Immature natural killer cell (primary cell): ENCODE measurements around the gene RPUSD1. TPM values are rescaled to one million over a fixed set of nuclear protein-coding genes. Genes with fewer than 3 reads are reported as not detected.
"Not testable (repeated sequence)": the region's sequence is repeated elsewhere in the genome, so short reads cannot be mapped to it uniquely, and the experiment has no call there.

Source experiments
- DNase-seq, 3 donors: peaks; one replicate each; pipeline ENCODE4 v3.0.0; 2022; ENCODE audit warnings: mixed read lengths in 1 of 3
- H3K27ac Mint-ChIP-seq, 6 donors: one replicate each; pipeline ENCODE4 v1.8.0; 2020; ENCODE audit warnings: mixed read lengths in 6 of 6, mild to moderate bottlenecking in 5 of 6, inconsistent platforms in 4 of 6, moderate library complexity in 3 of 6
- H3K27me3 Mint-ChIP-seq, 3 donors: one replicate each; pipeline ENCODE4 v1.8.0; 2020 to 2021; ENCODE audit warnings: low read depth in 3 of 3, mild to moderate bottlenecking in 3 of 3, mixed read lengths in 3 of 3, moderate library complexity in 3 of 3, inconsistent platforms in 1 of 3
- H3K36me3 Mint-ChIP-seq, 3 donors: one replicate each; pipeline ENCODE4 v1.8.0; 2020; ENCODE audit warnings: mixed read lengths in 3 of 3, inconsistent platforms in 2 of 3, mild to moderate bottlenecking in 2 of 3
- H3K4me1 Mint-ChIP-seq, 2 donors: one replicate each; pipeline ENCODE4 v1.8.0; 2020; ENCODE audit warnings: inconsistent platforms in 2 of 2, mild to moderate bottlenecking in 2 of 2, mixed read lengths in 2 of 2, moderate library complexity in 1 of 2
- H3K4me3 Mint-ChIP-seq, 5 donors: one replicate each; pipeline ENCODE4 v1.8.0; 2020; ENCODE audit warnings: mild to moderate bottlenecking in 5 of 5, mixed read lengths in 5 of 5, inconsistent platforms in 3 of 5, moderate library complexity in 3 of 5
- H3K9me3 Mint-ChIP-seq, 6 donors: one replicate each; pipeline ENCODE4 v1.8.0; 2020; ENCODE audit warnings: mild to moderate bottlenecking in 6 of 6, mixed read lengths in 6 of 6, inconsistent platforms in 4 of 6, moderate library complexity in 3 of 6
- polyA plus RNA-seq, 3 donors: library from polyadenylated mRNA; unstranded; fragments of 300-500 nt; fragmentation: Illumina TruSeq; gene quantifications; one replicate each; pipeline ENCODE4 v1.2.3, GENCODE V29; 2021

The RPUSD1 gene
- polyA plus RNA-seq, 3 donors from 2014 or later, result 23.9 to 49.9 (median 27.7) TPM

- Mint-ChIP-seq H3K27me3 (peaks cover 0 to 3% (median 2%) of the 10 kb centered on the region in 3 donors), H3K4me1 (no peaks in the 10 kb centered on the region), H3K36me3 (no peaks in the 10 kb centered on the region), H3K9me3 (no peaks in the 10 kb centered on the region), H3K4me3 (no peak overlapping the region), H3K27ac (no peak overlapping the region)
- DNase-seq, result no peak
Observed at GRCh38 chr16:779561-779960, 8.6 kb downstream of the RPUSD1 start.

- H3K27me3 Mint-ChIP-seq, result peaks cover 0 to 3% (median 2%) of the 10 kb centered on the region in 3 donors
- no peaks in the 10 kb centered on the region for H3K36me3 Mint-ChIP-seq
Observed at GRCh38 chr16:778909-779527, 9.2 kb downstream of the RPUSD1 start.

GRCh38 chr16:778447-778846 lies 9.7 kb downstream of the RPUSD1 start:
- H3K27me3 Mint-ChIP-seq, result peaks cover 0 to 3% (median 2%) of the 10 kb centered on the region in 3 donors
- no peak overlapping the region for H3K27ac Mint-ChIP-seq
- no peaks in the 10 kb centered on the region for H3K36me3 Mint-ChIP-seq
- DNase-seq, result no peak
- H3K4me1 Mint-ChIP-seq, result no peaks in the 10 kb centered on the region
- no peak overlapping the region for H3K4me3 Mint-ChIP-seq
- no peaks in the 10 kb centered on the region for H3K9me3 Mint-ChIP-seq

More at GRCh38 chr16:778909-779527, 9.2 kb downstream of the RPUSD1 start:
- no peak for DNase-seq
- Mint-ChIP-seq H3K27ac (no peak overlapping the region), H3K4me3 (no peak overlapping the region), H3K9me3 (no peaks in the 10 kb centered on the region), H3K4me1 (no peaks in the 10 kb centered on the region)

- no peak for DNase-seq
- Mint-ChIP-seq H3K4me1 (no peaks in the 10 kb centered on the region), H3K9me3 (no peaks in the 10 kb centered on the region), H3K27ac (no peak overlapping the region), H3K27me3 (peaks cover 0 to 3% (median 2%) of the 10 kb centered on the region in 3 donors), H3K4me3 (no peak overlapping the region), H3K36me3 (no peaks in the 10 kb centered on the region)
Observed at GRCh38 chr16:777826-778225, 10.4 kb downstream of the RPUSD1 start.

GRCh38 chr16:776824-777223 lies 11.4 kb downstream of the RPUSD1 start:
- Mint-ChIP-seq H3K27ac (no peak overlapping the region), H3K36me3 (no peaks in the 10 kb centered on the region), H3K4me1 (no peaks in the 10 kb centered on the region), H3K9me3 (no peaks in the 10 kb centered on the region), H3K4me3 (no peak overlapping the region), H3K27me3 (peaks cover 0 to 3% (median 2%) of the 10 kb centered on the region in 3 donors)
- no peak for DNase-seq

- not testable (repeated sequence) for H3K4me1 Mint-ChIP-seq, H3K27ac Mint-ChIP-seq, DNase-seq, H3K4me3 Mint-ChIP-seq, H3K36me3 Mint-ChIP-seq, H3K9me3 Mint-ChIP-seq, H3K27me3 Mint-ChIP-seq
Observed at GRCh38 chr16:776298-776697, 11.9 kb downstream of the RPUSD1 start.

GRCh38 chr16:775236-775796 lies 12.9 kb downstream of the RPUSD1 start:
- H3K4me1 Mint-ChIP-seq, result no peaks in the 10 kb centered on the region
- H3K27ac Mint-ChIP-seq, result no peak overlapping the region
- peaks cover 0 to 3% (median 2%) of the 10 kb centered on the region in 3 donors for H3K27me3 Mint-ChIP-seq
- DNase-seq, result no peak
- H3K36me3 Mint-ChIP-seq, result no peaks in the 10 kb centered on the region
- H3K9me3 Mint-ChIP-seq, result no peaks in the 10 kb centered on the region
- H3K4me3 Mint-ChIP-seq, result no peak overlapping the region

- Mint-ChIP-seq H3K36me3 (no peaks in the 10 kb centered on the region), H3K9me3 (no peaks in the 10 kb centered on the region), H3K27me3 (peaks cover 0 to 3% (median 2%) of the 10 kb centered on the region in 3 donors), H3K27ac (no peak overlapping the region), H3K4me3 (no peak overlapping the region), H3K4me1 (no peaks in the 10 kb centered on the region)
- no peak for DNase-seq
Observed at GRCh38 chr16:774086-775001, 13.8 kb downstream of the RPUSD1 start.

- Mint-ChIP-seq H3K36me3 (no peaks in the 10 kb centered on the region), H3K9me3 (no peaks in the 10 kb centered on the region), H3K27me3 (peaks cover 0 to 3% (median 2%) of the 10 kb centered on the region in 3 donors), H3K4me3 (no peak overlapping the region), H3K27ac (no peak overlapping the region), H3K4me1 (no peaks in the 10 kb centered on the region)
- DNase-seq, result no peak
Observed at GRCh38 chr16:772959-773358, 15.2 kb downstream of the RPUSD1 start.

GRCh38 chr16:770411-770810 lies 17.8 kb downstream of the RPUSD1 start:
- no peaks in the 10 kb centered on the region for H3K36me3 Mint-ChIP-seq
- no peaks in the 10 kb centered on the region for H3K4me1 Mint-ChIP-seq
- H3K27me3 Mint-ChIP-seq, result peaks cover 0 to 2% (median 1%) of the 10 kb centered on the region in 3 donors
- H3K27ac Mint-ChIP-seq, result no peak overlapping the region
- H3K4me3 Mint-ChIP-seq, result no peak overlapping the region
- no peak for DNase-seq
- no peaks in the 10 kb centered on the region for H3K9me3 Mint-ChIP-seq

GRCh38 chr16:769934-770333 lies 18.2 kb downstream of the RPUSD1 start:
- Mint-ChIP-seq H3K27ac (no peak overlapping the region), H3K9me3 (no peaks in the 10 kb centered on the region), H3K4me3 (no peak overlapping the region), H3K4me1 (no peaks in the 10 kb centered on the region), H3K27me3 (peaks cover 0 to 2% (median 1%) of the 10 kb centered on the region in 3 donors), H3K36me3 (no peaks in the 10 kb centered on the region)
- no peak for DNase-seq

GRCh38 chr16:769184-769784 lies 18.9 kb downstream of the RPUSD1 start:
- no peak for DNase-seq
- Mint-ChIP-seq H3K4me3 (no peak overlapping the region), H3K27me3 (peaks cover 0 to 2% (median 1%) of the 10 kb centered on the region in 3 donors), H3K4me1 (no peaks in the 10 kb centered on the region), H3K27ac (no peak overlapping the region), H3K9me3 (no peaks in the 10 kb centered on the region), H3K36me3 (no peaks in the 10 kb centered on the region)

- H3K36me3 Mint-ChIP-seq, result no peaks in the 10 kb centered on the region
- no peaks in the 10 kb centered on the region for H3K9me3 Mint-ChIP-seq
- peaks cover 0 to 2% (median 1%) of the 10 kb centered on the region in 3 donors for H3K27me3 Mint-ChIP-seq
- no peaks in the 10 kb centered on the region for H3K4me1 Mint-ChIP-seq
- H3K27ac Mint-ChIP-seq, result no peak overlapping the region
- H3K4me3 Mint-ChIP-seq, result no peak overlapping the region
- DNase-seq, result no peak
Observed at GRCh38 chr16:768428-768827, 19.8 kb downstream of the RPUSD1 start.

- no peak overlapping the region for H3K4me3 Mint-ChIP-seq
- no peaks in the 10 kb centered on the region for H3K9me3 Mint-ChIP-seq
- no peak overlapping the region for H3K27ac Mint-ChIP-seq
- DNase-seq, result no peak
- H3K27me3 Mint-ChIP-seq, result peaks cover 0 to 2% (median 1%) of the 10 kb centered on the region in 3 donors
- H3K4me1 Mint-ChIP-seq, result no peaks in the 10 kb centered on the region
- H3K36me3 Mint-ChIP-seq, result no peaks in the 10 kb centered on the region
Observed at GRCh38 chr16:767743-768235, 20.4 kb downstream of the RPUSD1 start.
